ENCODE measurements around the gene PRELID2.

PRELID2 gene

GRCh38 chr5:145797336-145797735, 37.8 kb downstream of the PRELID2 start:
- DNase-seq (ENCODE audit: low read depth, low spot score), result no peak

GRCh38 chr5:145796318-145796717, 38.8 kb downstream of the PRELID2 start:
- DNase-seq (ENCODE audit: low read depth, low spot score), result no peak

GRCh38 chr5:145793574-145793973, 41.6 kb downstream of the PRELID2 start:
- no peak for DNase-seq (ENCODE audit: low read depth, low spot score)

GRCh38 chr5:145792840-145793239, 42.3 kb downstream of the PRELID2 start:
- DNase-seq (ENCODE audit: low read depth, low spot score), result no peak

- no peak for DNase-seq (ENCODE audit: low read depth, low spot score)
These were observed 43.3 kb downstream of the PRELID2 start for GRCh38 chr5:145791866-145792265.

- no peak for DNase-seq (ENCODE audit: low read depth, low spot score)
These were observed 47.1 kb downstream of the PRELID2 start for GRCh38 chr5:145787996-145788395.

GRCh38 chr5:145787507-145787906, 47.6 kb downstream of the PRELID2 start:
- no peak for DNase-seq (ENCODE audit: low read depth, low spot score)

- no peak for DNase-seq (ENCODE audit: low read depth, low spot score)
These were observed 48.1 kb downstream of the PRELID2 start for GRCh38 chr5:145787001-145787400.

GRCh38 chr5:145780982-145781381, 54.2 kb downstream of the PRELID2 start:
- no peak for DNase-seq (ENCODE audit: low read depth, low spot score)

- no peak for DNase-seq (ENCODE audit: low read depth, low spot score)
These were observed 56.8 kb downstream of the PRELID2 start for GRCh38 chr5:145778144-145778900.

- no peak for DNase-seq (ENCODE audit: low read depth, low spot score)
These were observed 57.6 kb downstream of the PRELID2 start for GRCh38 chr5:145777445-145778063.

GRCh38 chr5:145776886-145777285, 58.3 kb downstream of the PRELID2 start:
- DNase-seq (ENCODE audit: low read depth, low spot score), result no peak

- no peak for DNase-seq (ENCODE audit: low read depth, low spot score)
These were observed 59.2 kb downstream of the PRELID2 start for GRCh38 chr5:145775893-145776444.

GRCh38 chr5:145775411-145775810, 59.7 kb downstream of the PRELID2 start:
- DNase-seq (ENCODE audit: low read depth, low spot score), result no peak

- DNase-seq (ENCODE audit: low read depth, low spot score), result no peak
These were observed 60.7 kb downstream of the PRELID2 start for GRCh38 chr5:145774442-145774841.

GRCh38 chr5:145772466-145772865, 62.7 kb downstream of the PRELID2 start:
- DNase-seq (ENCODE audit: low read depth, low spot score), result no peak

GRCh38 chr5:145768863-145769262, 66.3 kb downstream of the PRELID2 start:
- no peak for DNase-seq (ENCODE audit: low read depth, low spot score)

- DNase-seq (ENCODE audit: low read depth, low spot score), result no peak
These were observed 70.8 kb downstream of the PRELID2 start for GRCh38 chr5:145764325-145764724.

- no peak for DNase-seq (ENCODE audit: low read depth, low spot score)
These were observed 72.3 kb downstream of the PRELID2 start for GRCh38 chr5:145762833-145763232.

GRCh38 chr5:145761254-145761653, 73.9 kb downstream of the PRELID2 start:
- no peak for DNase-seq (ENCODE audit: low read depth, low spot score)

- no peak for DNase-seq (ENCODE audit: low read depth, low spot score)
These were observed 74.5 kb downstream of the PRELID2 start for GRCh38 chr5:145760660-145761059.

GRCh38 chr5:145752947-145753346, 82.2 kb downstream of the PRELID2 start:
- no peak for DNase-seq (ENCODE audit: low read depth, low spot score)

GRCh38 chr5:145752534-145752933, 82.6 kb downstream of the PRELID2 start:
- no peak for DNase-seq (ENCODE audit: low read depth, low spot score)

Data from activated naive CD8-positive, alpha-beta T cell treated with anti-CD3 and anti-CD28 coated beads, Interleukin-2, amount 50 U/mL, for 16 hours (primary cell).